H1 (cell line): Measurements from ENCODE around the gene PBX1.

ENCODE experiments used
- CBX5 ChIP-seq: fragments of 300-800, 300-1000 bp; sonication (generic); IDR thresholded peaks from 2 replicates; pipeline ENCODE4 v1.7.1; 2016; ENCODE audit warnings: antibody characterized with exemption, low read length, low read depth
- CTCF ChIP-seq, 3 experiments: IDR thresholded peaks; 1 replicate in 2 of 3; 2 replicates in 1 of 3; pipeline versions ENCODE4 v1.5.1 to v1.6.1; 2011; ENCODE audit warnings: low read length in 3 of 3, mild to moderate bottlenecking in 3 of 3, inconsistent platforms in 2 of 3, low read depth in 1 of 3, moderate library complexity in 1 of 3; ENCODE audit not compliant: insufficient read depth in 1 of 3; ENCODE audit errors: control extremely low read depth in 1 of 3
- RFX5 ChIP-seq: IDR thresholded peaks from 2 replicates; pipeline ENCODE4 v1.6.1; 2011; ENCODE audit warnings: low read depth, low read length, improper control_type of control experiment, borderline replicate concordance

GRCh38 chr1:164577291-164577690, 18.3 kb downstream of the PBX1 start:
- TF ChIP-seq CTCF (IDR thresholded peaks at IDR 0.05; ENCODE audit: control extremely low read depth in 1 of 3, insufficient read depth in 1 of 3, low read depth in 1 of 3, low read length in 3 of 3) (no peak), RFX5 (no peak), CBX5 (no peak)
